DMS114 treated with DMSO at 0.1 percent for 48 hours (cell line): ENCODE measurements around the gene PTTG2.

Source experiments
- DNase-seq: peaks from one replicate; lab custom pipeline; 2025; ENCODE audit not compliant: unreplicated experiment; lab: John Stamatoyannopoulos, UW

Gene PTTG2

DNA sequence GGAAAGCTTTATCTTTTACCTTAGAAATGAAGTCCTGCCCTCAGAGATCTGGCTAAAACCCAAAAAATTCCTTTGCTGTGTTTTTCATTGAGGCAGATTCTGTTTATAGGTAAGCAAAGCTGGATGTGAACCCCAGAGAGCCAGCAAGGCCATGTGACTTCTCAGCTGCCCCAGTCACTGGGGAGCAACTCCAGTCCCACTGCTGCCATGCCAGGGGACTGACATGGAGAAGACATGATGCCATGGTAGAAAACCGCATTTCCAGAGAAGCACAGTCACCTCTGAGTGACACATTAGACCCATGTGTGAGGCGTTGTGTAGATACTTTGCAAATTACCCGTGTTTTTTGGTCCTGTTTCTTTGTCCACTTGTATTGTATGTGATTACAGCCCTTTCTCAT is 45.4 kb downstream of the PTTG2 start:
- DNase-seq, result no peak

DNA sequence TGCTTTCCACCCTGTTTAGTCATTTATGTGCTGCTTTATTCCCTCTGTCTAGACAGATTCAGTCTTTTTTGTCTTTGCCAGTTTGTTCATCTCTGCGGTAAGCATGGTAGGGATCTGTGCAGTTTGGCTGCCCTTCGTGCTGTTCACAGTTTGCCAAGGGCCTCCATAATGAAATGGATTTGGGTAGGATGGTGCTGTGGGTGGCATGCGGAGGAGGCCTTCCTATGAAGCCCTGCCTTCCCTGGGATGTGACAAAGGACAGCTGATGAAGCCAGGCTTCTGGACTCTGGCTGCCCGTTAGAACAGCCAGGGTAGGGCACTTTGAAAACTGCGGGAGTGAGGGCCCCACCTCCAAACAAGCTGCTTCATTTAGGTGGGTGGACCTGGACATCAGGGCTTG is 47.4 kb downstream of the PTTG2 start:
- no peak for DNase-seq

DNA sequence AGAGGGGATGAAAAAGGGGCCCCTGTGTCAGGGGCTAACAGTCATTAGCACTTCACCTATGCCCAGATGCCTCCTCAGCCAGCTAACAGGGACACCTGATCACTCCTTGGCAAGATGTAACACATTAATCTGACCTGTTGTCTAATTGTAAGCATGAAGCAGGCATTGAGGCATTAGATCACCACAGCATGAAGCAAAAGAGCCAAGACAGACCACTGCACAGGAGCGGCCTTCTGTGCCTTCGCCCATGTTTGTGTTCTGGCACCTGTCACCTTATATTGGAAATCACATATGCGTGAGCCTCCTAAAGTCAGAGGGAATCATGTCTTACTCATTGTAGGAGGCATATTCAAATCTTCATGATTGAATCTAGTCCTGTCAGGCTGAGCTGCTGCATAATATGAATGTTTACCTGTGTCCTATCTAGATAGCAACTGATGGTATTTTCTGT is 48.4 kb downstream of the PTTG2 start:
- no peak for DNase-seq

DNA sequence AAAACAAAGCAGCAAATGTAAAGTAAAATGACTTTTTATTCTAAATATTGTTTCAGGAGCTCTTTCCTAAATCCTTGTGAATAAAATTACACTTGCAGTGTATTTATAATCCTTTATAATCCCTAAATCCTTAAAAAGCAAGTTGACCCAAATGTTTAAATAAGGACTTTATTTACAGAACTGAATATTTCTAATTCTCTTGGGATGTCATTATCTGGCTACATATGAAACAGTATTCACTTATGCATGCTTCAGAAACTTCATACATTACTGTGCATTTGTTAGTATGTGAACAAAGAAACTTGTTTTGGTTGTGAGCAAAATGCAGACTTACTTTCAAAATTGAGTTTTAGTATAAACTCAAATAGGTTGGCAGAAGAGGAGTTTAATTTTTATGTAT is 49.2 kb downstream of the PTTG2 start:
- no peak for DNase-seq

DNA sequence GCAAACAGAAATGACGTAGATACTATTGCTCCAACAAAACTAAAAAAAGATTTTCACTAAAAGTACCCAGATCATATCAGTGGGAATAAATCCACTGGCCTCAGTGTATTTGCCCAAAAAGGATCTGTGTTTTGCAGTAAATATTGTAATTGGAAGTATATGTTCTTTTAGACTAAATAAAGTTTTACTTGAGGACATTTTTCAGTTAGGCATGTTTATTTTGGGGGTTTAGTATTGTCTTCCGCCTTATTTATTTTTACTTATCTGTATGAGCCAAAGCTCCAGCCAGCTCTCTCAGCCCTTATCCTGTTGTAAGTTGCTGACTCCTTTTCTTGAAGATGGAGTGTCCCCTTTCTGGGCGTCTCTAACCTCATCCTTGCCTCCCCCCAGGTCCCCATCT is 49.8 kb downstream of the PTTG2 start:
- DNase-seq, result no peak
